Measurements from ENCODE around the gene NXPH3.

DNA sequence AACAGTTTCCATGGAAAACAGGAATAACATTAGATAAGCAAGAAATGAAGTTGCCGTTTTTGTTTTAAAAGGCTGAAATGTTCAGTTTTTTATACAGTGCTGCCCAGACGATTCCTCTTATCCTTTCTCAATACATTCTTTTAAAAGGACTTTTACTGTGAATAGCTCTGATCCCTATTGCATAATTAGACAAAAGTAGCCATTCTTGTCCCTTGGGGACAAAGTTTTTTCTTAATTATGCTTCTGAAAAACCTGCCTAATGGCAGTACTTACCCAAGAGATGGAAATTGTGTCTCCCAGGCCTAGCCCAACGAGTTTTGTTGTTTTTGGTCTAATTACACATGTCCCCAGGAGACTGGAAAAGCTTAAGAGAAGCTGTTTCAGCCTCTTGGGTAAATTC lies 27.6 kb downstream of the NXPH3 start:
- TF ChIP-seq EZH2 (IDR thresholded peaks at IDR 0.05; ENCODE audit: insufficient read depth, poor library complexity, severe bottlenecking) (no peak), EZH2phosphoT487 (IDR thresholded peaks at IDR 0.05; ENCODE audit: insufficient read depth, low read depth) (no peak)
